ENCODE data around the gene KLF13. TPM values are rescaled to one million over a fixed set of nuclear protein-coding genes. Genes with fewer than 3 reads are reported as not detected.

The KLF13 gene
- total and polyA plus RNA-seq, 10 of the 15 experiments (the other 5 are each of a cell fraction or from before 2014, with no cell fraction given) = 20.3 to 109 (median 51.4) TPM

DNA sequence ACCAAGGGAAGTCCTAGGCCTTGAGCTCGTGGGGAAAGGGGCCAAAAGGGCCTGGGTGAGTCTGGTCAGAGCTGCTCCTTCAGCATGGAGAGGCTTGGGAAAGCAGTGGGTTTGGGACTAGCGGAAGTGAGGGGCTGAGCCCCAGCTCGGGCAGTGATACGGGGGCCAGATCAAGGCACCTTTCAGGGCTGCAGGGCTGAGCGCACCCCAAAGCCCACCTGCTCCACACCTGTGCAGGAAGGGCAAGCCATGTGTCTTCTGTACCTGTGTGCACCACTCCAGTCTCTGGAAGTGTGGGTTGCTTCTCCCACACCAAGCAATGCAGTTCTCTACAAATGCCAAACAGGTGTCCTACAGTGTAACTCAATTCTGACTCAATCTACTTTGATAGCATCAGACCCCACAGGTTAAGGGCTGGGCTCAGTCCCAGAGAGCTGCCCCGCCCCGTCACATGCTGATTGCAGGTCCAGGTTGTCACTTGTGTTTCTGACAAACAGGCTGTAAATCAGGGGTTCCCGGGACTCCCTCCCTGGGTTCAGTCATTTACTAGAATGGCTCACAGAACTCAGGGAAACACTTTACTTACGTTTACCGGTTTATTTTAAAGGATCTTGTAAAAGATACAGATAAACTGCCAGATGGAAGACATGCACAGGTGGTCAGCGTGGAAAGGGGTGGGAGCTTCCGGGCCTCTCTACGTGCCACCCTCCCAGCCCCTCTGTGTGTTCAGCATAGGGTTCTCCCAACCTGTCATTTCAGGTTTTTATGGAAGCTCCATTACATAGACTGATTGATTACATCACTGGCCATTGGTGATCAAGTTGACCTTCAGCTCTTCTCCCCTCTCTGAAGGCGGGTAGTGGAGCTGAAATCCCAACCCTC, 28.8 kb upstream of the KLF13 start:
- DNase-seq (ENCODE audit: low read depth, low spot score) (no peak), ATAC-seq (no peak), FAIRE-seq (no peak)
- no peaks in the 10 kb centered on the region for H3K36me3 ChIP-seq (ENCODE audit: control insufficient read depth in 2 of 2, insufficient read depth in 2 of 2, low read length in 1 of 2)
- 69% methylated on average over 14 of the region's 14 CpGs for WGBS (ENCODE audit: insufficient coverage, insufficient replicate concordance, low lambda C conversion rate, missing lambda C conversion rate)
- H3K4me2 ChIP-seq (ENCODE audit: control insufficient read depth, insufficient read depth) = no peak overlapping the region
- H3K4me1 ChIP-seq (ENCODE audit: control insufficient read depth, insufficient read depth, low read length) = peaks cover 2% of the 10 kb centered on the region; the same call in 1 of the 2 replicates
- no peaks in the 10 kb centered on the region for H3K79me2 ChIP-seq (ENCODE audit: control insufficient read depth, insufficient read depth, low read length)
- no peak overlapping the region for H2AFZ ChIP-seq (ENCODE audit: control insufficient read depth, low read depth, low read length)
- no peak overlapping the region for H3K9ac ChIP-seq (ENCODE audit: control insufficient read depth, insufficient read depth, low read length)
- H3K9me3 ChIP-seq (replicated peaks; ENCODE audit: control insufficient read depth, insufficient read depth, low read length) = no peaks in the 10 kb centered on the region; the same call in 2 of the 3 replicates
- ChIA-PET SMC1A (ENCODE audit: uncharacterized antibody, unreplicated experiment) (interaction anchor here (1.0 kb wide), 1 partner anchor 83 kb away, joined by 4 read pairs; no protein-coding TSS in a partner anchor), CTCF (interaction anchor here (0.5 kb wide), 1 partner anchor 336 kb away, joined by 3 read pairs; no protein-coding TSS in a partner anchor), RAD21 (ENCODE audit: unreplicated experiment) (interaction anchor here (0.7 to 1.3 kb wide), 2 partner anchors 9 to 32 kb away, joined by 3 read pairs; no protein-coding TSS in a partner anchor), POLR2A (no interaction called here)
- no peak overlapping the region for H3K27ac ChIP-seq (ENCODE audit: control insufficient read depth, insufficient read depth)
- H3K4me3 ChIP-seq = no peak overlapping the region
- no peaks in the 10 kb centered on the region for H3K27me3 ChIP-seq (replicated peaks in 1 of 2; ENCODE audit: control insufficient read depth in 2 of 2, insufficient read depth in 2 of 2, low read length in 1 of 2)
- no peaks in the 10 kb centered on the region for H4K20me1 ChIP-seq (ENCODE audit: control insufficient read depth, insufficient read depth)
- in situ Hi-C loops (cut with MboI) = no loop called here
- no TSS peak for BruUV-seq (replicated peaks)
- intact Hi-C loops (cut with micrococcal nuclease; ENCODE audit: unreplicated experiment) = no loop called here
- no peak for TF ChIP-seq POLR2AphosphoS5 (IDR thresholded peaks at IDR 0.05; ENCODE audit: low read length)
- no peak for TF ChIP-seq JUND (IDR thresholded peaks at IDR 0.05; ENCODE audit: low read depth, low read length)
- no peak for TF ChIP-seq SIN3A (IDR thresholded peaks at IDR 0.05; ENCODE audit: low read depth, low read length)
- TF ChIP-seq MTA3 (IDR thresholded peaks at IDR 0.05; ENCODE audit: borderline replicate concordance, low read length) = no peak
- no peak for TF ChIP-seq ETV6 (conservative IDR thresholded peaks at IDR 0.05 in 1 of 2, IDR thresholded peaks at IDR 0.05 in 1 of 2; ENCODE audit: borderline replicate concordance in 1 of 2, low read depth in 1 of 2)
- TF ChIP-seq KDM1A (IDR thresholded peaks at IDR 0.05; ENCODE audit: borderline replicate concordance) = no peak
- no peak for TF ChIP-seq STAT1 (conservative IDR thresholded peaks at IDR 0.05)
- TF ChIP-seq, protein P1, sequence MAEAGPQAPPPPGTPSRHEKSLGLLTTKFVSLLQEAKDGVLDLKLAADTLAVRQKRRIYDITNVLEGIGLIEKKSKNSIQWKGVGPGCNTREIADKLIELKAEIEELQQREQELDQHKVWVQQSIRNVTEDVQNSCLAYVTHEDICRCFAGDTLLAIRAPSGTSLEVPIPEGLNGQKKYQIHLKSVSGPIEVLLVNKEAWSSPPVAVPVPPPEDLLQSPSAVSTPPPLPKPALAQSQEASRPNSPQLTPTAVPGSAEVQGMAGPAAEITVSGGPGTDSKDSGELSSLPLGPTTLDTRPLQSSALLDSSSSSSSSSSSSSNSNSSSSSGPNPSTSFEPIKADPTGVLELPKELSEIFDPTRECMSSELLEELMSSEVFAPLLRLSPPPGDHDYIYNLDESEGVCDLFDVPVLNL (IDR thresholded peaks at IDR 0.05; ENCODE audit: low read depth, low read length) = no peak
- no peak for TF ChIP-seq IRF4 (IDR thresholded peaks at IDR 0.05; ENCODE audit: low read depth, low read length)
